ENCODE results near the gene CCKAR. TPM values are rescaled to one million over a fixed set of nuclear protein-coding genes. Genes with fewer than 3 reads are reported as not detected.
A peak's percentile ranks its signal among the peaks of the same experiment; 100 is the strongest.

The CCKAR gene
- total RNA-seq, 1 donor from 2014 or later, result not detected

DNA sequence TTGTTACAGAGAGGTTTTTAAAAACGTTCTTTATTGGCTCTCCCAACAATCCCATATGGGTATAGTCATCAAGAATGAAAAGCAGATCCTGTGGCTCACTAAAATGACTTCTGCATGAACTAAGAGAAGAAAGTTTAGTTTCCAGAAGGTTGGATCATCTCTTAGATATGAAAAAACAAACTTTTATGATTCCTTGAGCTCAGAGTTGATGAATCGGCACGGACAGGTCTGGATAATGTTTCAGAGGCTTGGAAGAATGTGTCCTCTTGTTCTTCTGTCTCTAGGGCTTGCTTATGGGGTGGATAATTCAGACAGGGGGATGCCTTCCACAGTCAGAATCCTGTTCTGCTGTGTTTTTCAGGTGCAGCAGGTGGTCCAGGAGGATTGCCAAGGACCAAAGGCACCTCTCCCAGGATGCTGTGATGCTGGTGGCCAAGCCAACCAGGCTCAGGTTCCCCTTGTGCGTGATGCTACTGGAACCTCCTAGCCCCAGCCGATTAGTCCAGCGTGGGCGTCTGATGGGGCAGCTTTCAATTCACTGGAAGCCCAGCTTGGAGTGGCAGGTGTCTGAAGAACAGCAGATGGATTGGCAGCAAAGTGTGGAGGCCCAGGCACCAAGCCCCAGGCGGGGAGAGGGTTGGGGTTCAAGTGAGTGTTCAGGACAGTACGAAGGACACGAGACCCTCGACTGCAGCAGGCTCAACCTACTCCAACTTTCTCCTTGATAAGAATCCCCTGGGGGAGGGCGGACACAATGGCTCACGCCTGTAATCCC is 30.3 kb downstream of the CCKAR start:
- DNase-seq (ENCODE audit: low spot score), result peak; percentile 62

DNA sequence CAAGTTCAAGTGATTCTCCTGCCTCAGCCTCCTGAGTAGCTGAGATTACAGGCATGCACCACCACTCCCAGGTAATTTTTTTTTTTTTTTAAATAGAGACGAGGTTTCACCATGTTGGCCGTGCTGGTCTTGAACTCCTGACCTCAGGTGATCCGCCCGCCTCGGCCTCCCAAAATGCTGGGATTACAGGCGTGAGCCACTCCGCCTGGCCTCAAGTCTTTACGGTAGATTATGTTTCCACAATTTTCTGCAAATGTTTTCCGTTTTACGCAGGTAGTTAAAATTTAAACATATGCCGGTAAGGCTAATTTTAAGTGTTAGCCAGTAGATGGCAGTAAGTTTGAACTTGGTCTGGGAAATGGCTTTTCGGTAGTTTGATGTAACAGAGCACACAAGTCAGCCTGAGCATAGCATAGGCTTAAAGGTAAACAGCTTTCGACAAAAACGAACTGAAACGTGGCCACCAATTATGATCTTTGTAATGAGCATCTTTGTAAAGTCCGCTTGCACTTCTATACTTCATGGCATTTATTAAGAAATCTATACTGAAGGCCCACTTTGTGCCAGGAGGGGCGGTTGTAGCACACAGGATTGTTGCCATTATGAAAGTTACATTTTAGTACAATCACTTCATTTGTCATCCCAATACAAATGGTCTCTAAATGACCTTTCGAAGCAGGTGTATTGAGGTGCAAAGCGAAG is 31.1 kb downstream of the CCKAR start:
- DNase-seq (ENCODE audit: low spot score), result peak; percentile 53

DNA sequence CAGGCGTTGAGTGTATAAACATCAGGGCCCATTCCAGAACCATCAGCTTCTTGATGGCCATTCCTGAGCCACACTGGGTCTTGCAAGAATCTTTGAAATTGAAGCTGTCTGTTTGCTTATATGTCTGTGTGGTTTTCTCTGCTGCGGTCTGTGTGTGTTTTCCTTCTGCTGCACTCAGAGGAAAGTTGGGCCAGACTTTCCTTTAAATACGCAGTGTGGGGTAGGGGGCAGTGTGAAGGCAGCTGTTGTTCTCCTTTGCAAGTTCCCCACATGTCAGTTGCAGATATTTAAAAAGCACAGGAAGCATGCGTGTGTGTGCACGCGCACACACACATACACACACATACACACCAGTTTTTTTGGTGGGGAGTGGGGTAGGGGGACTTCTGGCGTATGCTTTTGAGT is 32.1 kb downstream of the CCKAR start:
- DNase-seq (ENCODE audit: low spot score), result no peak

DNA sequence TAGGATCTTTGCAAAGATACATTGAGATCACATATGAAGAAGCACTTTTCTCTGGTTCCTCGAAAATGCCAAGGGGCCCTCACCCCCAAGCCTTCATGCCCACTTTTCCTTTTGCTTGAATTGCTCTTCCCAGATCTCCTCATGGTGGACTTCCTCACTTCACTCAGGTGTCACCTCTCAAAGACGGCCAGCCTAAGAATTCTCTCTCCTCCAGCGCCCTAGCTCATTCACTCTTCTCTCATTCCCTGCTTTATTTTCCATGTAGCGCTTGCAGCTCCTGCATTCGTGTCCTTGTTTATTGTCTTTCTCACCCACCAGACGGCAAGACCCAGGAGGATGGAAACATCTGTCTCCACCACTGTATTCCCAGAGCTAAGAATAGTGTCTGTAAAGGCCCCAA is 32.9 kb downstream of the CCKAR start:
- DNase-seq (ENCODE audit: low spot score), result no peak

DNA sequence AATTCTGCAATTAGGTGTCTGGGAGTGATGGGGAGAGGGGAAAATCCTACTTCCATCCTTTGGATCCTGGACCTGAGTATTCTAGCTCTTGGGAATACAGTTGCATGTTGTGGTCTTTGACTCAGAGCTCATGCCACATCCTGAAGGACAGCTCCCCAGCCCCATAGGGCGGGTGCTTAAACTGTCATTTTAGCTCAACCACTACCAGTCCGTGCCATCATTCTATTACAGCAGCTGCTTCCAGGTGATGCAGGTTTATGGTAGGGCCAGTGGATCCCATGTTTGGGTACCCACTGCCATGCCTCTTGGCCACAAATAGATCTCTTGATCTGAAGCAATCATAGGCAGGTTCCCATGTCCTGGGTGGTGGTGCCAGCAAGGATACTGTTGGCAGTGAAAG is 34.7 kb downstream of the CCKAR start:
- no peak for DNase-seq (ENCODE audit: low spot score)

DNA sequence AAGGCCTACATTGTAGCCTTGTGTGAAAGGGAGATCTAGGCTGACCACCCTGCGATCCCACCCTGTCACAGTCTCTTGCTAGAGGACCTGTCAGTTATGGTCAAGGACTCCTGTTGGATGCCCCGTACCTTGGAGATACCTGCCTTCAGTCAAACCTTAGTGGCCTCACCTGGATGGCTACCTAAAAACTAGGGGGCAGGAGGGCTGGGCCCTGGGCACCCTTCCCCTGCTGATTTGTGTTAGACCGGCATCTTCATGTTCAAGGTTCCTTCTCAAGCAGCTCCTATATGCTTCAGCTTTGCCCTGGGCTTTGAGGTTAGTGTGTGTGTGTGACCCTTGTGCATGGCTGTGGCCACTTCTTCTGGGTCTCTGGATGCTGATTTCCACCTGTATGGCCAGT is 35.3 kb downstream of the CCKAR start:
- no peak for DNase-seq (ENCODE audit: low spot score)

DNA sequence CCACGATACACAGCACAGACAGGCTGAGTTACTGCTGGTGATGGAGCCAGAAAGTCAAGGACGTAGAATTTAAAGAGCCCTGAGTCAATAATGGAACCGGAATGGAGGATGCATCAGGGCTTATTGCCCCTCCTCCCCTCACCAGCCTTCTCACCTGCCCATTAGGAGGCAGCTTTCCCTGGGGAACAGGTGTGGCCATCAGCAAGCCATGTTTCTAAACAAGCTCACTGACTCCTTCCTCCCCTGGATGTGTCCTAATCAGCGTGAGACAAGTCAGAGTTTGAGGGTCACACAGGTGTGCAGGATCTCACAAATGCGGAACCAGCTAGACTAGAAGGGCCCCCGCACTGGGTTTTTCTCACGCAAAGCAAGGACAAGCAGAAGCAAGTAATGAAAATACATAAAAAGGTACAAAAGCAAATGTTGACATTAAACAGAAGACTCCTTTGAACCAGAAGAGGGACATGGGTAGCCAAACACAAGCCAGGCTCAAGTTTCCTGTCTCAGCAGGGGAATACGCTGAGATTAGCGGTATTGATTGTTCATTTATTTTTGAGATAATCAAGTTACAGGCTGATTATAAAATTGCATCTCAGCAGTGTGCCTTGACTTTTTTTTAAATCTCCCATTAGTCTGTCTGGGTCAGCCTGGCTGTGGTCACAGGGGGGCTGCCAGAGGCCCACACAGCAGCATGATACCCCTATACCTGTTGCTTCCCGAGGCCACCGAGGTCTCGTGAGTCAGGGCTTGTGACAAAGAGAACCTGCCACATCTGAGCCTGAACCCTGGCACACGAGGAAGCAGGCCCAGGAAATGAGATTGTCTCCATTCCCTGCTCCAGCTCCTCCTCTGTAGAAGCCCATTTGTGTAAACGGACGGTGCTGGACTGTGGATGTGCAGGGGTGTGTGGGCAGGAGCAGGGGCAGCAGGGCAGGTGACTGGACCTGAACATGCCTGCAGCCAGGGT is 37.4 kb downstream of the CCKAR start:
- DNase-seq (ENCODE audit: low spot score), result peak; percentile 3

DNA sequence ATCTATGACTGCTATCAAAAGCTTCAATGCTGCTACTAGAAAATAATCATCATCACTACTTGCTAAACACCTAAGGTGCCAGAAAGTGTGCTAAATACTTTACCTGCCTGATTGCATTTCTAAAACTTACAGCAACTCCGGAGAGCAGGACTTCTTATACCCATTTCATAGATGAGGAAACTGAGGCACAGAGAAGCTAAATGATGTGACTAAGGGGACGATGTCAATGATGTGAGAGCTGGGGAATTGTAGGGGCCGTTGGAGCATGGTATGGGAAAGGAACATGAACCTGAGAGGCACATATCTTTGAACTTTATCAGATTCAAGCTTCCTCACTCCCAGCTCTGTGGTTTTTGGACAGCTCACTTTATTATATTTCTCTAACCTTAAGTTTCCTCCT is 38.7 kb downstream of the CCKAR start:
- no peak for DNase-seq (ENCODE audit: low spot score)

DNA sequence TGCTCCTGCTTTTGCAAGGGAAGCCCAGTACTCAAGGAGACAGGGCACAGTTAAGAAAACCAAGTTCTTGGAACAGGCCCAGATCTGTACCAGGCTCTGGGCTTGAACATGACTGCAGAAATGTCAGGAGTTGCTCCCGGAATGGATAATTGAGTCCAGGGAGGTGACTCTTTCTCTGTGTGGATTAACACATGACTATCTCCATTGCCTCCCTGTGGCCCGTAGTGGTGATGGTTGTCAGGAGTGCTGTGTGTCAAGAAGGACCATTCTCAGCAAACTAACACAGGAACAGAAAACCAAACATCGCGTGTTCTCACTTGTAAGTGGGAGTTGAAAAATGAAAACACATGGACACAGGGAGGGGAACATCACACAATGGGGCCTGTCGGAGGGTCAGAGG is 39.9 kb downstream of the CCKAR start:
- no peak for DNase-seq (ENCODE audit: low spot score)

DNA sequence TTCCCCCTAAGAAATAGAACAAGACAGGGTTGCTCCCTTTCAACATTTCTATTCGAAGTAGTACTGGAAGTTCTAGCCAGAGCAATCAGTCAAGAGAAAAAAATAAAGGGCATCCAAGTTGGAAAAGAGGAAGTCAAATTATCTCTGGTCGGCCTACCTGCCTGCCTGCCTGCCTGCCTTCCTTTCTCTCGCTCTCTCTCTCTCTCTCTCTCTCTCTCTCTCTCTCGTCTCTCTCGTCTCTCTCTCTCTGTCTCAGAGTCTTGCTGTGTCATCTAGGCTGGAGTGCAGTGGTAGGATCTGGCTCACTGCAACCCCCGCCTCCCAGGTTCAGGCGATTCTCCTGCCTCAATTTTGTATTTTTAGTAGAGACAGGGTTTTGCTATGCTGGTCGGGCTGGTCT is 42.9 kb downstream of the CCKAR start:
- DNase-seq (ENCODE audit: low spot score), result no peak

DNA sequence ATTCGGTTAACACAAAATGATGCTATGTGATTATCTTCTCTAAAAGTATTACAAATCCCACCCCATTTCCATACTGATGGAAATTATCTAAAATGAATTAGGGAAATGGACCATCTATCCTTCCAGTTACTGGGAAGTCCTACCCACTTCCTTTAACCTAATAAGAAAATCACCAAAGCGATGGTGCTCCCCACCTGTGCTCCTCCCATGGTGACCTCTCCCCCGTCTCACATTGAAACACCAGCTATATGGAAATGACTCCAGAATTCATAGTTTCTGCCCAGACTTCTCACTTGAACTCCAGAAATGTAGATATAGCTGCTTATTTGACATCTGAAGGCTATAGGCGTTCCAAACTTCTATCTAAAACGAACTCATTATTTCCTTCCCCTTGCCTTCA is 48.5 kb downstream of the CCKAR start:
- DNase-seq (ENCODE audit: low spot score), result no peak

DNA sequence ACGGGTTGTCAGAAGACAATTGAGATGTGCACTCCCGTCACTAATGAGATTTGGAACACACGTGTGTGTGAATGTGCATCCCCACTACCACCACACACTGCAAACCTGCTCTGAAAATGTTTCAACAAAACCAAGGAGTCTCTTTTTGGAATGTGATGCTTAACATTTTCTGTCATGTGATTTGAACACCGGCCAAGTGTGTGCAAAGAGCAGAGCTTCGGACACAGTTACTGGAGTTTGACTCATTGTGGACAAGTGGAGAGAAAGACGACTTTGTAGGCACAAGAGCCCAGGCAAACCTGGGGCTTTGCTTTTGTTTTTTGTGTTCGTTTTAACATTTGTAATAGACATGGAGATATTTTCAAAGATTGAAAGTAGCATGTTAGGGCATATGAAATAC is 49.2 kb downstream of the CCKAR start:
- peak; percentile 21 for DNase-seq (ENCODE audit: low spot score)

DNA sequence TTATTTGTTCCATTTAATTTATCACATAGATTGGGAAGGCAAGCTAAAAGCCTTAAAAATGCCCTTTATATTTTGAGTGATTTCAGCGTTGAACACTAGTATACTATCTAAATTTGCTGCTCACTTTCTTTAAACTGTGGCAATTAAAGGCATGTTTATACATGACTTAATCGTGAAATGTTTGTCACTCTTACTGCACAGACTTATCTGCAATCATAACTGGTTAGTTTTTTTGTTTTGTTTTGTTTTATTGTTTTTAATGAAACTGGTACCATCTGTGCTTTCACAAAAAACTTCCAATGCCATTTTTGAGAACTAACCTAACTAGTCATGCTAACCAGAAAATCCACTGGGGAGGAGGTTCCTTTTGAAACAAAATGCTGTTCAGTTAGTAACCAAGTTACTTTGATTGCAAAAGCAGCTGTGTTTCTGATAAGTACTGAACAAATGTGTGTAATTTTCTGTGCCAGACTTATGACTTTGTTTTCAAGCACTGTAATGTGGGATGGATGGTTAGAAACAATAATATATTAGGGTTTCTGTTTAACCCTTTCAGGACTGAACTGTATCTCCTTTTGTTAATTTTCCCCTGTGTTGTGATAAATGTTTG is 56.1 kb downstream of the CCKAR start:
- no peak for DNase-seq (ENCODE audit: low spot score)

DNA sequence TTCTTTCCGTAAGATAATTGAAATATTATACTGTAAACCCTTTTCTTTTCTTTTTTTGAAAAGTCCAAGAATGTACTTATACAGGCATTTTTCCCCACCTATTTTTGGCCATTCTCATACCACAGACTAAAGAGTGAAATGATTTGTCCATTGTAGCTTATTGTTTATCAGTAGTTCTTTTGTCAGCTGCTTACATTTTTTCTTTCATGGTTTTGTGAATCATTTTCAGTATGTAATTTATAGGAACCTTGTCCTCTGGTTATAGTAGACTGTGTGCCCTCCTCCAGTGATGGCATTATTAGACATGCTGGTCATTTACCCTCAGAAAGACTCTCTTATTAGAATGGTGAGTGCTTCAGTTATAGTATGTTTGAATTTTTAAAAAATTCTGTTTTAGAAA is 56.7 kb downstream of the CCKAR start:
- no peak for DNase-seq (ENCODE audit: low spot score)

DNA sequence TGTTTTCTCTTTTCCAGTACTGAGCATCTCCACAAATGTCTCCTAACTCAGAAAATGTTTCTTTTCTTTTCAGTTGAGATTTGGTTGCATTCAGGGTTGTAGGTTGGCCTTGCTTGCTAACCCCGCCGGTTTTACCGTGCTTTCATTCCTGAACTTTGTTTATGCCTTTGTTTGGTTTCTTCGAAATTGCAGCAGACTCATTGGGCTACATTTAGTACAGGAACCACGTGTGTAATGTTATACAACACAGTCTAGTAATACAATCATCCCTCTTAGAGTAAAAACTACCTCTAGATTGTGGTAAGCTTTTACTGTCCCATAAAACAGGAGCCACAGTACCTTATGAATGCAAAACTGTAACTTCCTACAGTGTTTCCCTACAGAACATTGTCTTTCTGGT is 57.9 kb downstream of the CCKAR start:
- no peak for DNase-seq (ENCODE audit: low spot score)

DNA sequence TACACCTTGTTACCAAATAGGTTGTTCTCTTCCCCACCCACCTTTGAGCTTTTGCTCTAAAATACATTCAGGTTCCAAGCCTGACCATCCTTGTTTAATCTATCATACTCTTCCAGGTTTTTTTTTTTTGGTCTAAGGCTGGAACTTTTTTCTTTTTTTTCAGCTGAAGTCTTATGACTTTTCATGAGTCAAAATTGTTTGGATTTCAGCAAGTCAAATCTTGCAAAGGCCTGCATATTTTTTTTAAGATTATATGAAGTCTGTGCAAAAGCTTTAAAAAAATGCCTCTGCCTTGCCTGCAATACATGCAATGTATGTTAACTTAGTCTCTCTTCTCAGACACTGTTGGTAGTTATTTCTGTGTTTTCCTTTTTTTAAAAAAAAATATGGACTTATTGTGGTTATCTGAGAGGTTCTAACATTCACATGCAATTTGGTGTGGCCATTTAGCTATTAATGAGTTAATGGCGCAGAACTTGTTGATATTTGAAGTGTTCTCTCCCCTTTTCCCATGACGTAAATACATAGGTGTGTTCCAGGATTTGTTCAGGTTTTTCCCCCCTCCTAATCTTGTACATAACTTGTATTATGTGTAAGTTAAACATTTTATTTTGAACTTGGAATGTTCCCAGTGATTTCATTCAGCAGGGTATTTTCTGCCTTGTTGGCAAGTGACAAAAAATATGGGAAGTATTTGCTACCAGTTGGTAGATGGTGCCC is 58.7 kb downstream of the CCKAR start:
- DNase-seq (ENCODE audit: low spot score), result no peak

Other genes starting within 250 kb of the CCKAR start
- 108 TPM for gene RBPJ, start 169.5 kb downstream of the CCKAR start, total RNA-seq (ENCODE audit: insufficient read depth, low replicate concordance)
- 121 TPM for gene TBC1D19, start 93.6 kb upstream of the CCKAR start, total RNA-seq (ENCODE audit: insufficient read depth, low replicate concordance)